Nephron progenitor cell (in vitro differentiated cells): ENCODE results near the gene ICA1.

Experiments
- DNase-seq: peaks from one replicate; pipeline ENCODE4 v3.0.0; 2021
- H3K27ac Mint-ChIP-seq: 2 replicates; pipeline ENCODE4 v1.8.0; 2021; ENCODE audit warnings: mild to moderate bottlenecking, moderate library complexity, mixed read lengths
- H3K27me3 Mint-ChIP-seq: 2 replicates; pipeline ENCODE4 v1.8.0; 2021; ENCODE audit warnings: mild to moderate bottlenecking, low read depth, mixed read lengths; ENCODE audit not compliant: poor library complexity
- H3K36me3 Mint-ChIP-seq: 2 replicates; pipeline ENCODE4 v1.8.0; 2021; ENCODE audit warnings: low read depth, mixed read lengths
- H3K4me1 Mint-ChIP-seq: 2 replicates; pipeline ENCODE4 v1.8.0; 2021; ENCODE audit warnings: mixed read lengths
- H3K4me3 Mint-ChIP-seq: 2 replicates; pipeline ENCODE4 v1.8.0; 2021; ENCODE audit warnings: mild to moderate bottlenecking, moderate library complexity, mixed read lengths
- H3K9me3 Mint-ChIP-seq: 2 replicates; pipeline ENCODE4 v1.8.0; 2021; ENCODE audit warnings: mild to moderate bottlenecking, moderate library complexity, mixed read lengths
- CTCF ChIP-seq: fragments of 200-600 bp; sonication (generic); IDR thresholded peaks from 2 replicates; pipeline ENCODE4 v1.5.0; 2021; ENCODE audit warnings: antibody characterized with exemption

ICA1 gene

DNA sequence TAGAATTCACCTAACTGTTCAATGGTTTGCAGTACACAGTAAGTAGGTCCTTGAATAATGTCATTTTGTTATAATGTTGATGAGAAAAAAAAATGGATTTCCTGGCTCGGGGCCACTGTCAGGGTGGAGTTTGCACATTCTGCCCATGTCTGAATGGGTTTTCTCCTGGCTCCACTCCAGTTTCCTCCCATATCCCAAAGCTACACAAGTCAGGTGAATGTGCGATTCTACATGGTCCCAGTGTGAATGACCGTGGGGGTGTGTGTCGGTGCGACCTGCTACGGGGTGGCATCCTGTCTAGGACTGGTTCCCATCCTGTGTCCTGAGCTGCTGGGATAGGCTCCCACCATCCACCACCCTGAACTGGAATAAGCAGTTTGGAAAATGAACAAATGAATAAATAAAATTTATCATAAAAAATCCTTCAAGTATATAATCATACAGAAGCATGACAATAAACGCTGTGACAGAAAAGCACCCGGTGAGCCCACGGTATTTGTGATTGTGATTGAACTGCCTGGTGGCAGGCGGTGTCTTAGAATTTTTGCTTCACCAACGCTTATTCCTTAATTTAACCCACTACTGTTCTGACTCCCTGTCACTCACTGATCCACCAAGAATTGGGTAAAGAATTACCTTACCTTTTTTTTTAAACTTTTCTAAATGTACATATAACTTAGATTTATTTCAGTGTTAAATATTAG, 114.1 kb downstream of the ICA1 start:
- no peak for TF ChIP-seq CTCF
- H3K27ac Mint-ChIP-seq, result no peak overlapping the region
- H3K4me1 Mint-ChIP-seq, result peaks cover 44% of the 10 kb centered on the region
- H3K27me3 Mint-ChIP-seq, result peaks cover 8% of the 10 kb centered on the region
- no peaks in the 10 kb centered on the region for H3K9me3 Mint-ChIP-seq
- H3K36me3 Mint-ChIP-seq, result no peaks in the 10 kb centered on the region
- no peak for DNase-seq
- no peak overlapping the region for H3K4me3 Mint-ChIP-seq

GRCh38 chr7:8146788-8147413, 115.1 kb downstream of the ICA1 start:
- DNase-seq, result peak; percentile 8
- H3K4me1 Mint-ChIP-seq, result peaks cover 44% of the 10 kb centered on the region
- H3K9me3 Mint-ChIP-seq, result no peaks in the 10 kb centered on the region
- TF ChIP-seq CTCF, result no peak
- no peak overlapping the region for H3K4me3 Mint-ChIP-seq
- peaks cover 6% of the 10 kb centered on the region for H3K27me3 Mint-ChIP-seq
- H3K36me3 Mint-ChIP-seq, result no peaks in the 10 kb centered on the region
- H3K27ac Mint-ChIP-seq, result peak overlapping the region; percentile 15

DNA sequence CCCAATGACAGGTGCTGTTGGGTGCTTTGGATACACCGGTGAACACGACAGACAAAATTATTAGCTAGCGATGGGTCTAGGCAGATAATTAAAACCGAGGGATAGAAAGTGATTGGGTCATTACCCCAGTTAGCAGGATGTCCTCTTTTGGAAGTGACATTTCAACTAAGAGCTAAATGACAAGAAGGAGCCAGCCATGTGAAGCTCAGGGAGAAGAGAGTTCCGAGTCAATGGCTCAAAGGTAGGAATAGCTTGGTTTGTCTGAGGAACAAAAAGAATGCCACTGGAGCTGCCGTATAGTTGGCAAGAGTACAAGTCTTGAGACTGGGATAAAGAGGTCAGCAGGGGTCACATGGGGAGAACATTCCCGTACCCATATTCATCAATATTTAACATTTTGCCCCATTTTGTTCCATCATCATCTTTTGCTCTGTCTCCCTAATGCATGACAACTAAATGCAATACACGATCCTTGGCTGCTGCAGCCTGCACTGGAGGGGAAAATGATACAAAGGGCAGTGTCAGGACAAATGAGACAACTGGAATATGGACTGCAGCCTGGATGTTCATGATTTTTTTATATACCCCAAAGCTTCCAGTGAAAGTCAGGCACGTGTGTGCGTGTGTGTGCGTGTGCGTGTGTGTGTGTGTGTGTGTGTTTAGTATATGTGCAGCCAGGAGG, 115.7 kb downstream of the ICA1 start:
- no peak for TF ChIP-seq CTCF
- Mint-ChIP-seq H3K4me3 (no peak overlapping the region), H3K27ac (peak overlapping the region; percentile 37)

GRCh38 chr7:8144856-8145255, 117.1 kb downstream of the ICA1 start:
- no peaks in the 10 kb centered on the region for H3K36me3 Mint-ChIP-seq

More for the DNA sequence above, 115.7 kb downstream of the ICA1 start:
- Mint-ChIP-seq H3K27me3 (peaks cover 5% of the 10 kb centered on the region), H3K4me1 (peaks cover 44% of the 10 kb centered on the region), H3K9me3 (no peaks in the 10 kb centered on the region), H3K36me3 (no peaks in the 10 kb centered on the region)
- DNase-seq, result no peak

GRCh38 chr7:8143151-8143874, 118.7 kb downstream of the ICA1 start:
- Mint-ChIP-seq H3K27me3 (peaks cover 4% of the 10 kb centered on the region), H3K4me1 (peaks cover 54% of the 10 kb centered on the region), H3K4me3 (no peak overlapping the region), H3K36me3 (no peaks in the 10 kb centered on the region), H3K9me3 (no peaks in the 10 kb centered on the region), H3K27ac (no peak overlapping the region)
- TF ChIP-seq CTCF, result no peak
- DNase-seq, result no peak

More at GRCh38 chr7:8144856-8145255, 117.1 kb downstream of the ICA1 start:
- Mint-ChIP-seq H3K4me3 (no peak overlapping the region), H3K9me3 (no peaks in the 10 kb centered on the region), H3K27me3 (peaks cover 7% of the 10 kb centered on the region), H3K4me1 (peaks cover 44% of the 10 kb centered on the region), H3K27ac (peak overlapping the region; percentile 47)
- no peak for TF ChIP-seq CTCF
- DNase-seq, result no peak
